Neural cell (in vitro differentiated cells): ENCODE results near the gene IFNL3. TPM values are rescaled to one million over a fixed set of nuclear protein-coding genes. Genes with fewer than 3 reads are reported as not detected.
"Not testable (repeated sequence)": the region's sequence is repeated elsewhere in the genome, so short reads cannot be mapped to it uniquely, and the experiment has no call there.

Experiments used
- H2AFZ ChIP-seq: fragments of 200-600, 300-800 bp; sonication (generic), shearing (Covaris generic); 2 replicates; pipeline ENCODE4 v1.6.0; 2014; ENCODE audit warnings: low read depth, mild to moderate bottlenecking, antibody characterized with exemption, low read length, moderate library complexity
- H3F3A ChIP-seq: fragments of 200-600 bp; shearing (Covaris generic); 2 replicates; pipeline ENCODE4 v1.6.1; 2016; ENCODE audit warnings: mild to moderate bottlenecking, moderate library complexity, mixed read lengths, antibody characterized with exemption, low read length; ENCODE audit not compliant: insufficient read depth, poor library complexity, severe bottlenecking
- H3K27ac ChIP-seq: fragments of 200-600, 300-800 bp; sonication (generic), shearing (Covaris generic); 2 replicates; pipeline ENCODE4 v1.5.1; 2014; ENCODE audit warnings: mild to moderate bottlenecking, low read length, moderate library complexity
- H3K27me3 ChIP-seq: fragments of 300-800, 200-600 bp; sonication (generic), shearing (Covaris generic); 2 replicates; pipeline ENCODE4 v1.6.0; 2014; ENCODE audit warnings: mild to moderate bottlenecking, low read depth, low read length, moderate library complexity; ENCODE audit not compliant: insufficient read depth
- H3K36me3 ChIP-seq: fragments of 300-800, 200-600 bp; sonication (generic), shearing (Covaris generic); 2 replicates; pipeline ENCODE4 v1.5.1; 2014; ENCODE audit warnings: mild to moderate bottlenecking, antibody characterized with exemption, low read length, moderate library complexity; ENCODE audit not compliant: insufficient read depth
- H3K4me2 ChIP-seq: fragments of 300-800, 200-600 bp; sonication (generic), shearing (Covaris generic); 2 replicates; pipeline ENCODE4 v1.6.0; 2014; ENCODE audit warnings: mild to moderate bottlenecking, low read length
- H3K4me3 ChIP-seq: fragments of 300-800, 200-600 bp; sonication (generic), shearing (Covaris generic); 2 replicates; pipeline ENCODE4 v1.5.1; 2014; ENCODE audit warnings: mild to moderate bottlenecking, low read length, moderate library complexity
- H3K79me2 ChIP-seq: fragments of 200-600 bp; shearing (Covaris generic); replicated peaks from 2 replicates; pipeline ENCODE4 v1.6.0; 2014; ENCODE audit warnings: mild to moderate bottlenecking, low read length, moderate library complexity; ENCODE audit not compliant: insufficient read depth
- H3K9ac ChIP-seq: fragments of 300-800, 200-600 bp; sonication (generic), shearing (Covaris generic); 2 replicates; pipeline ENCODE4 v1.6.1; 2016; ENCODE audit warnings: mild to moderate bottlenecking, low read length, mixed read lengths
- H3K9me2 ChIP-seq: fragments of 200-600 bp; shearing (Covaris generic); 2 replicates; pipeline ENCODE4 v1.6.1; 2016; ENCODE audit warnings: mild to moderate bottlenecking, low read length, mixed read lengths; ENCODE audit not compliant: insufficient read depth
- H3K9me3 ChIP-seq: fragments of 200-600, 300-800 bp; sonication (generic), shearing (Covaris generic); 2 replicates; pipeline ENCODE4 v1.6.1; 2016; ENCODE audit warnings: mild to moderate bottlenecking, mixed run types, low read length, moderate library complexity, mixed read lengths
- H4K20me1 ChIP-seq: fragments of 200-600 bp; shearing (Covaris generic); 2 replicates; pipeline ENCODE4 v1.6.1; 2016; ENCODE audit warnings: mild to moderate bottlenecking, mixed run types; ENCODE audit not compliant: insufficient read depth
- POLR2AphosphoS5 ChIP-seq: IDR thresholded peaks from 2 replicates; pipeline ENCODE4 v1.6.1; 2012
- RAD21 ChIP-seq: fragments of 450-650 bp; conservative IDR thresholded peaks from 2 replicates; pipeline ENCODE4 v1.6.1; 2014; ENCODE audit warnings: antibody characterized with exemption, mild to moderate bottlenecking, moderate library complexity
- REST ChIP-seq: IDR thresholded peaks from 2 replicates; pipeline ENCODE4 v1.6.1; 2012; ENCODE audit warnings: borderline replicate concordance
- SMC3 ChIP-seq: fragments of 450-650 bp; conservative IDR thresholded peaks from 2 replicates; pipeline ENCODE4 v1.6.1; 2014; ENCODE audit warnings: antibody characterized with exemption, mild to moderate bottlenecking, moderate library complexity; ENCODE audit not compliant: poor library complexity
- polyA plus RNA-seq: library from polyadenylated mRNA; depleted of rRNA; stranded (reverse); fragments of >200 nt; gene quantifications from 2 replicates; pipeline ENCODE4 v1.2.3, GENCODE V29; 2014

IFNL3 gene
- polyA plus RNA-seq, 1 donor from 2014 or later = not detected

- H3K79me2 ChIP-seq = no peaks in the 10 kb centered on the region
- no peak overlapping the region for H3K9ac ChIP-seq
- no peak overlapping the region for H3K4me3 ChIP-seq
- H4K20me1 ChIP-seq = no peaks in the 10 kb centered on the region
- H2AFZ ChIP-seq = no peak overlapping the region
- no peaks in the 10 kb centered on the region for H3F3A ChIP-seq
- no peak for TF ChIP-seq POLR2AphosphoS5
- no peak for TF ChIP-seq REST
- no peak for TF ChIP-seq SMC3
- TF ChIP-seq RAD21 = no peak
- H3K27me3 ChIP-seq = peaks cover 5% of the 10 kb centered on the region
- no peak overlapping the region for H3K4me2 ChIP-seq
- no peak overlapping the region for H3K27ac ChIP-seq
- H3K9me2 ChIP-seq = no peaks in the 10 kb centered on the region
- H3K9me3 ChIP-seq = no peaks in the 10 kb centered on the region
- no peaks in the 10 kb centered on the region for H3K36me3 ChIP-seq
Measured at GRCh38 chr19:39270036-39270871, 25.4 kb upstream of the IFNL3 start.

- H3K9me2 ChIP-seq, H3K4me2 ChIP-seq, H3K27ac ChIP-seq, H3K4me3 ChIP-seq, H3F3A ChIP-seq, H3K9ac ChIP-seq, H3K9me3 ChIP-seq, H3K79me2 ChIP-seq, H4K20me1 ChIP-seq, H3K36me3 ChIP-seq, H2AFZ ChIP-seq: not testable (repeated sequence)
- peaks cover 14% of the 10 kb centered on the region for H3K27me3 ChIP-seq
Measured at GRCh38 chr19:39269369-39269768, 24.6 kb upstream of the IFNL3 start.

- not testable (repeated sequence) for H3K9me3 ChIP-seq, H3K9me2 ChIP-seq, H4K20me1 ChIP-seq, H2AFZ ChIP-seq, H3F3A ChIP-seq, H3K36me3 ChIP-seq, H3K9ac ChIP-seq, H3K79me2 ChIP-seq, H3K4me3 ChIP-seq, H3K4me2 ChIP-seq, H3K27ac ChIP-seq
- peaks cover 21% of the 10 kb centered on the region for H3K27me3 ChIP-seq
Measured at GRCh38 chr19:39268531-39269223, 23.9 kb upstream of the IFNL3 start.

- not testable (repeated sequence) for H3K79me2 ChIP-seq, H3K9me3 ChIP-seq, H4K20me1 ChIP-seq, H3K9me2 ChIP-seq, H2AFZ ChIP-seq, H3K27ac ChIP-seq, H3K4me3 ChIP-seq, H3F3A ChIP-seq, H3K36me3 ChIP-seq, H3K4me2 ChIP-seq, H3K9ac ChIP-seq
- peaks cover 27% of the 10 kb centered on the region for H3K27me3 ChIP-seq
Measured at GRCh38 chr19:39268085-39268484, 23.3 kb upstream of the IFNL3 start, which contains the start of gene IFNL2. TSS of gene IFNL2 (plus strand) at chr19:39268396. CDS start at chr19:39268569, 173 bp downstream.
